Smooth muscle cell (in vitro differentiated cells): ENCODE results near the gene ASB6. TPM values are rescaled to one million over a fixed set of nuclear protein-coding genes. Genes with fewer than 3 reads are reported as not detected.

Source experiments
- DNase-seq: peaks from one replicate; lab custom pipeline; 2025; ENCODE audit not compliant: unreplicated experiment; lab: John Stamatoyannopoulos, UW
- H2AFZ ChIP-seq: fragments of 200-600 bp; sonication (generic); 2 replicates; pipeline ENCODE4 v1.6.0; 2016; ENCODE audit warnings: antibody characterized with exemption, low read depth, mild to moderate bottlenecking
- H3F3A ChIP-seq: fragments of 200-600 bp; sonication (generic); 2 replicates; pipeline ENCODE4 v1.6.0; 2017; ENCODE audit warnings: antibody characterized with exemption, low read depth
- H3K27ac ChIP-seq: fragments of 200-600 bp; sonication (generic); 2 replicates; pipeline ENCODE4 v1.5.1; 2016; ENCODE audit warnings: low read depth, mild to moderate bottlenecking
- H3K27me3 ChIP-seq: fragments of 200-600 bp; sonication (generic); 2 replicates; pipeline ENCODE4 v1.6.1; 2016; ENCODE audit warnings: low read depth, mild to moderate bottlenecking
- H3K36me3 ChIP-seq: fragments of 200-600 bp; sonication (generic); 2 replicates; pipeline ENCODE4 v1.5.1; 2016; ENCODE audit warnings: low read depth
- H3K4me1 ChIP-seq: fragments of 200-600 bp; sonication (generic); 2 replicates; pipeline ENCODE4 v1.5.1; 2016; ENCODE audit warnings: low read depth
- H3K4me2 ChIP-seq: fragments of 200-600 bp; sonication (generic); 2 replicates; pipeline ENCODE4 v1.6.0; 2016; ENCODE audit warnings: mild to moderate bottlenecking
- H3K4me3 ChIP-seq: fragments of 200-600 bp; sonication (generic); 2 replicates; pipeline ENCODE4 v1.5.1; 2016; ENCODE audit warnings: mild to moderate bottlenecking
- H3K79me2 ChIP-seq: fragments of 200-600 bp; sonication (generic); 2 replicates; pipeline ENCODE4 v1.6.0; 2016; ENCODE audit warnings: low read depth, mild to moderate bottlenecking
- H3K9ac ChIP-seq: fragments of 200-600 bp; sonication (generic); 2 replicates; pipeline ENCODE4 v1.6.0; 2016; ENCODE audit warnings: low read depth
- H3K9me3 ChIP-seq: fragments of 200-600 bp; sonication (generic); replicated peaks from 2 replicates; pipeline ENCODE4 v1.5.1; 2016; ENCODE audit warnings: low read depth
- H4K20me1 ChIP-seq: fragments of 200-600 bp; sonication (generic); 2 replicates; pipeline ENCODE4 v1.6.0; 2016; ENCODE audit warnings: low read depth
- CTCF ChIP-seq: fragments of 200-600 bp; sonication (generic); IDR thresholded peaks from 2 replicates; pipeline ENCODE4 v1.5.1; 2017; ENCODE audit warnings: borderline replicate concordance, mild to moderate bottlenecking, antibody characterized with exemption; ENCODE audit not compliant: insufficient read depth, poor library complexity, severe bottlenecking
- WGBS: methylation state at CpG from one replicate; pipeline ENCODE4 v1.1.7; 2016; ENCODE audit warnings: low lambda C conversion rate; 5-methylcytosine and 5-hydroxymethylcytosine counted together
- polyA plus RNA-seq: library from polyadenylated mRNA; unstranded; fragments of >200 nt; fragmentation: Nextera tagmentation; extraction: Ambion mirVana; gene quantifications from 2 replicates; pipeline ENCODE4 v1.2.1, GENCODE V29; 2016
- total RNA-seq: library from RNA; depleted of rRNA; stranded (reverse); fragments of >200 nt; gene quantifications from 2 replicates; pipeline ENCODE4 v1.2.3, GENCODE V29; 2014

The ASB6 gene
- total and polyA plus RNA-seq, 2 experiments from 2014 or later: 13.8 to 26.0 TPM

GRCh38 chr9:129597355-129598088 is 44.4 kb downstream of the ASB6 start:
- no peak for TF ChIP-seq CTCF
- DNase-seq: peak; percentile 51

GRCh38 chr9:129596541-129597331 is 45.2 kb downstream of the ASB6 start:
- Histone ChIP-seq H3K9ac (peak overlapping the region; percentile 43), H3F3A (peaks cover 11% of the 10 kb centered on the region), H3K4me3 (peak overlapping the region; percentile 45), H3K9me3 (no peaks in the 10 kb centered on the region), H4K20me1 (no peaks in the 10 kb centered on the region), H2AFZ (no peak overlapping the region), H3K4me1 (peaks cover 21% of the 10 kb centered on the region), H3K36me3 (no peaks in the 10 kb centered on the region), H3K27ac (peak overlapping the region; percentile 56), H3K27me3 (no peaks in the 10 kb centered on the region), H3K4me2 (peak overlapping the region; percentile 79), H3K79me2 (no peaks in the 10 kb centered on the region)
- whole genome bisulfite sequencing: 6% methylated on average over 26 of the region's 33 CpGs
- no peak for TF ChIP-seq CTCF
- peak; percentile 51 for DNase-seq

More at GRCh38 chr9:129597355-129598088, 44.4 kb downstream of the ASB6 start:
- Histone ChIP-seq H2AFZ (peak overlapping the region; percentile 39), H3F3A (peaks cover 11% of the 10 kb centered on the region), H3K27ac (peak overlapping the region; percentile 56), H3K4me3 (peak overlapping the region; percentile 45), H3K4me1 (peaks cover 21% of the 10 kb centered on the region), H3K9ac (peak overlapping the region; percentile 43), H3K9me3 (no peaks in the 10 kb centered on the region), H4K20me1 (no peaks in the 10 kb centered on the region), H3K27me3 (no peaks in the 10 kb centered on the region), H3K4me2 (peak overlapping the region; percentile 79), H3K36me3 (no peaks in the 10 kb centered on the region), H3K79me2 (no peaks in the 10 kb centered on the region)
- WGBS: 4% methylated on average over 23 of the region's 57 CpGs

DNA sequence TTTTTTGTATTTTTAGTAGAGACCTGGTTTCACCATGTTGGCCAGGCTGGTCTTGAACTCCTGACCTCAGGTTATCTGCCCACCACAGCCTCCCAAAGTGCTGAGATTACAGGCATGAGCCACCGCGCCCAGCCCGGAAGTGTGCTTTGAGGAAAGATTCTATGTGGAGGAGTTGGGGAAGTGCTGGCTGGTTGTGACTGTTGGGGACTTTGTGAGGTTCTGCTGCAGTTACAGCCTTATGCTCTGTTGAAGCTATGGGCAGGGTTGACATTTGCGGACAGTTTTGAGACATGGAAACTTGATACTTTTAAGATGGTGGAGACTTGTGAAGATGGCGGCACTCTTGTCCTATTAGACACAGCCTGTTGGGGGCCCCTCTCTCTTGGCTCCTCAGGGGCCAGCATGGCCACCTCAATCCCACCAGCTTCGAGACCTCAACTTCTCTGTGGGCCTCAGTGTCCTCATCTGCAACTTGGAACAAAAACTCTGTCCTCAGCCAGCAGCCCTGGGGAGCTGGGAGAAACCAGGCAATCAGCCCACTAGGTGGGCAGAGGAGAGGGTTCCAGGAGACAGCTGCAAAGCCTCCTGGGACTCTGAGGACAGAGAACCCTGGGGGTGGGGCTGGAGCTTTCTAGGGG is 45.9 kb downstream of the ASB6 start:
- peaks cover 21% of the 10 kb centered on the region for H3K4me1 ChIP-seq
- H3K27me3 ChIP-seq: no peaks in the 10 kb centered on the region
- H3K4me2 ChIP-seq: peak overlapping the region; percentile 79
- DNase-seq: no peak
- peak overlapping the region; percentile 45 for H3K4me3 ChIP-seq
- H4K20me1 ChIP-seq: no peaks in the 10 kb centered on the region
- H3K79me2 ChIP-seq: no peaks in the 10 kb centered on the region
- peaks cover 11% of the 10 kb centered on the region for H3F3A ChIP-seq
- 65% methylated on average over 6 of the region's 6 CpGs for whole genome bisulfite sequencing
- no peaks in the 10 kb centered on the region for H3K9me3 ChIP-seq
- TF ChIP-seq CTCF: no peak
- peak overlapping the region; percentile 18 for H3K27ac ChIP-seq
- no peak overlapping the region for H2AFZ ChIP-seq
- no peak overlapping the region for H3K9ac ChIP-seq
- H3K36me3 ChIP-seq: no peaks in the 10 kb centered on the region
